K562 (cell line): ENCODE measurements around the gene C14orf180. TPM values are rescaled to one million over a fixed set of nuclear protein-coding genes. Genes with fewer than 3 reads are reported as not detected.

Experiments
- CBX5 ChIP-seq: IDR thresholded peaks from 2 replicates; pipeline ENCODE4 v1.6.1; 2014; ENCODE audit warnings: low read depth, borderline replicate concordance
- HLTF ChIP-seq: fragments of 450-650 bp; IDR thresholded peaks from 2 replicates; pipeline ENCODE4 v1.6.1; 2016
- RHOXF2B ChIP-seq: fragments of 250-450 bp; sonication (Bioruptor Pico); conservative IDR thresholded peaks from 2 replicates; pipeline ENCODE4 v1.5.1; 2021
- ZFX ChIP-seq: sonication (generic); formaldehyde crosslinking; IDR thresholded peaks from 2 replicates; pipeline ENCODE4 v1.8.0; 2022; ENCODE audit warnings: mild to moderate bottlenecking, missing genetic modification reagents, moderate library complexity
- ZNF217 ChIP-seq: sonication (generic); formaldehyde crosslinking; IDR thresholded peaks from 2 replicates; pipeline ENCODE4 v1.8.0; 2022; ENCODE audit warnings: mild to moderate bottlenecking, missing genetic modification reagents
- ZNF324 ChIP-seq: fragments of 250-450 bp; sonication (Bioruptor Pico); IDR thresholded peaks from 2 replicates; pipeline ENCODE4 v1.4.0; 2020; ENCODE audit warnings: mild to moderate bottlenecking
- ZNF707 ChIP-seq: fragments of 250-450 bp; sonication (Bioruptor Pico); conservative IDR thresholded peaks from 2 replicates; pipeline ENCODE4 v1.8.0; 2022; ENCODE audit warnings: inconsistent platforms, mild to moderate bottlenecking, moderate library complexity
- ZNF766 ChIP-seq: fragments of 200-800 bp; sonication (Bioruptor generic); conservative IDR thresholded peaks from 2 replicates; pipeline ENCODE4 v1.6.1; 2016; ENCODE audit warnings: missing genetic modification characterization, missing compliant biosample characterization
- ZNF785 ChIP-seq: fragments of 250-450 bp; sonication (Bioruptor Pico); IDR thresholded peaks from 2 replicates; pipeline ENCODE4 v1.4.0; 2020; ENCODE audit warnings: mild to moderate bottlenecking
- polyA plus RNA-seq, 8 experiments: library from polyadenylated mRNA; depleted of rRNA in 4 of 8; stranded (reverse) in 5 of 8; unstranded in 3 of 8; fragments of >200 nt; fragmentation: Nextera tagmentation in 2 of 8; fragmentation: Illumina TruSeq in 1 of 8; extraction: Ambion mirVana in 2 of 8; extraction: Trizol in 1 of 8; gene quantifications; 2 replicates each; pipeline versions ENCODE4 v1.2.1 to v1.2.3, GENCODE V29; 2011 to 2014; ENCODE audit warnings: inconsistent platforms in 1 of 8, missing spikeins in 1 of 8
- total RNA-seq, 7 experiments: library from RNA; depleted of rRNA in 6 of 7; stranded (reverse); fragments of >200 nt in 6 of 7; fragmentation: Illumina TruSeq in 2 of 7; extraction: Trizol in 2 of 7; gene quantifications; 2 replicates each; pipeline versions ENCODE4 v1.2.1 to v1.2.3, GENCODE V29; 2011 to 2021; ENCODE audit warnings: low replicate concordance in 1 of 7
- TF ChIP-seq, protein P1 (sequence below): fragments of 250-450 bp; sonication (Bioruptor Pico); IDR thresholded peaks from 2 replicates; pipeline ENCODE4 v1.5.0; 2020; ENCODE audit warnings: mild to moderate bottlenecking
- TF ChIP-seq, protein P2 (sequence below): IDR thresholded peaks from 2 replicates; pipeline ENCODE4 v1.6.1; 2011; ENCODE audit warnings: borderline replicate concordance, low read depth, mild to moderate bottlenecking, moderate library complexity, low read length; ENCODE audit not compliant: insufficient read depth, poor library complexity, severe bottlenecking
- TF ChIP-seq, protein P3 (sequence below): sonication (generic); IDR thresholded peaks from 2 replicates; pipeline ENCODE4 v1.6.1; 2016
- TF ChIP-seq, protein P4 (sequence below): IDR thresholded peaks from 3 replicates; pipeline ENCODE4 v1.6.1; 2011; ENCODE audit warnings: borderline replicate concordance, mild to moderate bottlenecking, moderate library complexity; ENCODE audit not compliant: insufficient read length; ENCODE audit errors: extremely low read depth
- TF ChIP-seq, protein P5 (sequence below): fragments of 450-650 bp; formaldehyde crosslinking; IDR thresholded peaks from 2 replicates; pipeline ENCODE4 v1.4.0; 2022; ENCODE audit warnings: missing genetic modification characterization

Gene C14orf180
- total and polyA plus RNA-seq, 9 of the 15 experiments (the other 6 are each of a cell fraction or from before 2014, with no cell fraction given), result not detected

DNA sequence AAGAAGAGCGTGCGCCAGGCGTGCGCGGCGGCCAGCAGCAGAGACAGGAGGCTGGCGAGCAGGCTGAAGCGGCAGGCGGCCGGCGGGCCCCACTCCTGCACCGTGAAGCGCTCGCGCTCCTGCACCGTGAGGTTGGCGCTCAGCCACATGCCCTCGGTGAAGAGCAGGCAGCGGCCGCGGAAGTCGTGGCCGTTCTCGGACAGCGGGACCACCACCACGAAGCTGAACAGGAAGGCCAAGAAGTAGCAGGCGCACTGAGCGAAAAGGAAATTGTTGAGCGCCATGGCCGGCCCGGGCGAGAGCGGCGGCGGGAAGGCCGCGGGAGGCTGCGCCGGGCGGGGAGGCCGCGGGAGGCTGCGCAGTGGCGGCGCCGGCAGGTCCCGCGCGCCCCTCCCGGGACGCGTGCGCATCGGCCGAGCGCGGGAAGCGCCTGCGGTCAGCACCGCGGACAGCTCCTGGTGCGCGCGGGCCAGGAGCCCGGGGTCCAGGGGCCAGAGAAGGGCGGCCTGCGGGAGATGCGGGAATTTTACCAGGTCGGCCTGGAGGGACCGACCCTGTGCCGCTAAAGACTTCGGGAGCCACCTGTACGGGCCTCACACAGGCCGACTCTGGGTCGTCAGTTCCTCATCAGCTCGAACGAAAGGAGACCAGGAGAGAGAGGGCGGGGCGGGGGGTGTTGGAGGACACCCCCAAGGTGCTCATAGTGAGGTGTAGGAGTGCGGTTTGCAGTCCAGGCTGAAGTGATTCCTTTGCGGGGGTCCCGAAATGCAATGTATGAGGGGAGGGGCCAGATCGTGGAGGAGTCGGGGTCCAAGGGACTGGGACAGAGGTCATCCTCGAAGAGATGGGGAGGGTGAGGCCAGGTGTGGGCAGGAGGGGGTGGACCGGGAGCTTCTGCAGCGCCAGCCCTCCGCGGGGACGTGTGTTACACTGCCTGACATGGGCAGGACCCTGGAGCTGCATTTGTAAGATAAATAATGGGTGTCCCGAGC lies 25.2 kb downstream of the C14orf180 start, which contains the start of gene TMEM179 (continued):
- TF ChIP-seq, protein P1, sequence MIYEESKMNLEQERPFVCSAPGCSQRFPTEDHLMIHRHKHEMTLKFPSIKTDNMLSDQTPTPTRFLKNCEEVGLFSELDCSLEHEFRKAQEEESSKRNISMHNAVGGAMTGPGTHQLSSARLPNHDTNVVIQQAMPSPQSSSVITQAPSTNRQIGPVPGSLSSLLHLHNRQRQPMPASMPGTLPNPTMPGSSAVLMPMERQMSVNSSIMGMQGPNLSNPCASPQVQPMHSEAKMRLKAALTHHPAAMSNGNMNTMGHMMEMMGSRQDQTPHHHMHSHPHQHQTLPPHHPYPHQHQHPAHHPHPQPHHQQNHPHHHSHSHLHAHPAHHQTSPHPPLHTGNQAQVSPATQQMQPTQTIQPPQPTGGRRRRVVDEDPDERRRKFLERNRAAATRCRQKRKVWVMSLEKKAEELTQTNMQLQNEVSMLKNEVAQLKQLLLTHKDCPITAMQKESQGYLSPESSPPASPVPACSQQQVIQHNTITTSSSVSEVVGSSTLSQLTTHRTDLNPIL (CRISPR knock-in tag), result no peak
- TF ChIP-seq ZFX (CRISPR knock-in tag), result no peak
- TF ChIP-seq, protein P2, sequence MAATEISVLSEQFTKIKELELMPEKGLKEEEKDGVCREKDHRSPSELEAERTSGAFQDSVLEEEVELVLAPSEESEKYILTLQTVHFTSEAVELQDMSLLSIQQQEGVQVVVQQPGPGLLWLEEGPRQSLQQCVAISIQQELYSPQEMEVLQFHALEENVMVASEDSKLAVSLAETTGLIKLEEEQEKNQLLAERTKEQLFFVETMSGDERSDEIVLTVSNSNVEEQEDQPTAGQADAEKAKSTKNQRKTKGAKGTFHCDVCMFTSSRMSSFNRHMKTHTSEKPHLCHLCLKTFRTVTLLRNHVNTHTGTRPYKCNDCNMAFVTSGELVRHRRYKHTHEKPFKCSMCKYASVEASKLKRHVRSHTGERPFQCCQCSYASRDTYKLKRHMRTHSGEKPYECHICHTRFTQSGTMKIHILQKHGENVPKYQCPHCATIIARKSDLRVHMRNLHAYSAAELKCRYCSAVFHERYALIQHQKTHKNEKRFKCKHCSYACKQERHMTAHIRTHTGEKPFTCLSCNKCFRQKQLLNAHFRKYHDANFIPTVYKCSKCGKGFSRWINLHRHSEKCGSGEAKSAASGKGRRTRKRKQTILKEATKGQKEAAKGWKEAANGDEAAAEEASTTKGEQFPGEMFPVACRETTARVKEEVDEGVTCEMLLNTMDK, result no peak
- TF ChIP-seq ZNF707 (CRISPR knock-in tag), result no peak
- TF ChIP-seq ZNF217, result no peak
- no peak for TF ChIP-seq ZNF785 (CRISPR knock-in tag)
- no peak for TF ChIP-seq ZNF766 (CRISPR knock-in tag)
- no peak for TF ChIP-seq HLTF
- TF ChIP-seq, protein P3, sequence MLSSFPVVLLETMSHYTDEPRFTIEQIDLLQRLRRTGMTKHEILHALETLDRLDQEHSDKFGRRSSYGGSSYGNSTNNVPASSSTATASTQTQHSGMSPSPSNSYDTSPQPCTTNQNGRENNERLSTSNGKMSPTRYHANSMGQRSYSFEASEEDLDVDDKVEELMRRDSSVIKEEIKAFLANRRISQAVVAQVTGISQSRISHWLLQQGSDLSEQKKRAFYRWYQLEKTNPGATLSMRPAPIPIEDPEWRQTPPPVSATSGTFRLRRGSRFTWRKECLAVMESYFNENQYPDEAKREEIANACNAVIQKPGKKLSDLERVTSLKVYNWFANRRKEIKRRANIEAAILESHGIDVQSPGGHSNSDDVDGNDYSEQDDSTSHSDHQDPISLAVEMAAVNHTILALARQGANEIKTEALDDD, result no peak
- no peak for TF ChIP-seq CBX5
- TF ChIP-seq, protein P4, sequence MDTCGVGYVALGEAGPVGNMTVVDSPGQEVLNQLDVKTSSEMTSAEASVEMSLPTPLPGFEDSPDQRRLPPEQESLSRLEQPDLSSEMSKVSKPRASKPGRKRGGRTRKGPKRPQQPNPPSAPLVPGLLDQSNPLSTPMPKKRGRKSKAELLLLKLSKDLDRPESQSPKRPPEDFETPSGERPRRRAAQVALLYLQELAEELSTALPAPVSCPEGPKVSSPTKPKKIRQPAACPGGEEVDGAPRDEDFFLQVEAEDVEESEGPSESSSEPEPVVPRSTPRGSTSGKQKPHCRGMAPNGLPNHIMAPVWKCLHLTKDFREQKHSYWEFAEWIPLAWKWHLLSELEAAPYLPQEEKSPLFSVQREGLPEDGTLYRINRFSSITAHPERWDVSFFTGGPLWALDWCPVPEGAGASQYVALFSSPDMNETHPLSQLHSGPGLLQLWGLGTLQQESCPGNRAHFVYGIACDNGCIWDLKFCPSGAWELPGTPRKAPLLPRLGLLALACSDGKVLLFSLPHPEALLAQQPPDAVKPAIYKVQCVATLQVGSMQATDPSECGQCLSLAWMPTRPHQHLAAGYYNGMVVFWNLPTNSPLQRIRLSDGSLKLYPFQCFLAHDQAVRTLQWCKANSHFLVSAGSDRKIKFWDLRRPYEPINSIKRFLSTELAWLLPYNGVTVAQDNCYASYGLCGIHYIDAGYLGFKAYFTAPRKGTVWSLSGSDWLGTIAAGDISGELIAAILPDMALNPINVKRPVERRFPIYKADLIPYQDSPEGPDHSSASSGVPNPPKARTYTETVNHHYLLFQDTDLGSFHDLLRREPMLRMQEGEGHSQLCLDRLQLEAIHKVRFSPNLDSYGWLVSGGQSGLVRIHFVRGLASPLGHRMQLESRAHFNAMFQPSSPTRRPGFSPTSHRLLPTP, result no peak
- TF ChIP-seq RHOXF2B (CRISPR knock-in tag), result no peak
- no peak for TF ChIP-seq ZNF324
- TF ChIP-seq, protein P5, sequence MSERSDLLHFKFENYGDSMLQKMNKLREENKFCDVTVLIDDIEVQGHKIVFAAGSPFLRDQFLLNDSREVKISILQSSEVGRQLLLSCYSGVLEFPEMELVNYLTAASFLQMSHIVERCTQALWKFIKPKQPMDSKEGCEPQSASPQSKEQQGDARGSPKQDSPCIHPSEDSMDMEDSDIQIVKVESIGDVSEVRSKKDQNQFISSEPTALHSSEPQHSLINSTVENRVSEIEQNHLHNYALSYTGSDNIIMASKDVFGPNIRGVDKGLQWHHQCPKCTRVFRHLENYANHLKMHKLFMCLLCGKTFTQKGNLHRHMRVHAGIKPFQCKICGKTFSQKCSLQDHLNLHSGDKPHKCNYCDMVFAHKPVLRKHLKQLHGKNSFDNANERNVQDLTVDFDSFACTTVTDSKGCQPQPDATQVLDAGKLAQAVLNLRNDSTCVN, result no peak
